NCI-H82 (cell line): ENCODE data around the gene CTSW.

Experiments used
- DNase-seq: peaks from one replicate; lab custom pipeline; 2025; lab: John Stamatoyannopoulos, UW

CTSW gene

GRCh38 chr11:65885808-65886536 is 6.3 kb downstream of the CTSW start:
- DNase-seq, result no peak

GRCh38 chr11:65886826-65887722 is 7.4 kb downstream of the CTSW start:
- DNase-seq, result no peak

- DNase-seq, result no peak
These were observed 8.1 kb downstream of the CTSW start for GRCh38 chr11:65887723-65888162.

GRCh38 chr11:65888163-65888814 is 8.7 kb downstream of the CTSW start, which contains the start of gene FIBP:
TSS of gene FIBP (minus strand) at chr11:65888471. CDS start at chr11:65888418, 53 bp downstream.
- DNase-seq, result peak; percentile 96

- peak; percentile 96 for DNase-seq
These were observed 10.9 kb downstream of the CTSW start, which contains the start of gene CCDC85B for GRCh38 chr11:65890324-65891218. TSS of gene CCDC85B (plus strand) at chr11:65890673. CDS start at chr11:65890784, 111 bp downstream.

GRCh38 chr11:65891219-65892136 is 11.8 kb downstream of the CTSW start:
- peak; percentile 68 for DNase-seq

- peak; percentile 38 for DNase-seq
These were observed 12.5 kb downstream of the CTSW start for GRCh38 chr11:65892137-65892540.

- no peak for DNase-seq
These were observed 13.2 kb downstream of the CTSW start for GRCh38 chr11:65892661-65893317.

- no peak for DNase-seq
These were observed 14.5 kb downstream of the CTSW start for GRCh38 chr11:65894034-65894591.

GRCh38 chr11:65895482-65895981 is 15.9 kb downstream of the CTSW start:
- DNase-seq, result no peak

- no peak for DNase-seq
These were observed 16.7 kb downstream of the CTSW start for GRCh38 chr11:65896034-65896999.

GRCh38 chr11:65897020-65897471 is 17.4 kb downstream of the CTSW start:
- DNase-seq, result no peak

- no peak for DNase-seq
These were observed 19.2 kb downstream of the CTSW start for GRCh38 chr11:65898656-65899355.

- no peak for DNase-seq
These were observed 19.9 kb downstream of the CTSW start for GRCh38 chr11:65899356-65900124.

GRCh38 chr11:65900125-65900898 is 20.7 kb downstream of the CTSW start, which contains the start of gene FOSL1:
TSS of gene FOSL1 (minus strand) at chr11:65900388. CDS start at chr11:65900339, 49 bp downstream.
- DNase-seq, result peak; percentile 43

GRCh38 chr11:65900899-65901180 is 21.2 kb downstream of the CTSW start:
- DNase-seq, result no peak
